Stimulated activated CD4-positive, alpha-beta T cell treated with anti-CD3 and anti-CD28 coated beads, TNF-alpha, amount 100 ng/mL, for 24 hours (primary cell): Measurements from ENCODE around the gene NRARP.
"Not testable (repeated sequence)": the region's sequence is repeated elsewhere in the genome, so short reads cannot be mapped to it uniquely, and the experiment has no call there.

ENCODE experiments used
- DNase-seq, 3 experiments: peaks; one replicate each; pipeline ENCODE4 v3.0.0-alpha.2; 2020; ENCODE audit warnings: low read depth in 3 of 3

Gene NRARP

GRCh38 chr9:137302118-137302448 lies at the start of gene NRARP:
NRARP (minus strand) TSS chr9:137302271; CDS start chr9:137301928, 343 bp downstream.
- peak; percentile 79 to 89 (median 83) for DNase-seq

GRCh38 chr9:137350696-137351584 lies 48.9 kb upstream of the NRARP start:
- DNase-seq = no peak

DNA sequence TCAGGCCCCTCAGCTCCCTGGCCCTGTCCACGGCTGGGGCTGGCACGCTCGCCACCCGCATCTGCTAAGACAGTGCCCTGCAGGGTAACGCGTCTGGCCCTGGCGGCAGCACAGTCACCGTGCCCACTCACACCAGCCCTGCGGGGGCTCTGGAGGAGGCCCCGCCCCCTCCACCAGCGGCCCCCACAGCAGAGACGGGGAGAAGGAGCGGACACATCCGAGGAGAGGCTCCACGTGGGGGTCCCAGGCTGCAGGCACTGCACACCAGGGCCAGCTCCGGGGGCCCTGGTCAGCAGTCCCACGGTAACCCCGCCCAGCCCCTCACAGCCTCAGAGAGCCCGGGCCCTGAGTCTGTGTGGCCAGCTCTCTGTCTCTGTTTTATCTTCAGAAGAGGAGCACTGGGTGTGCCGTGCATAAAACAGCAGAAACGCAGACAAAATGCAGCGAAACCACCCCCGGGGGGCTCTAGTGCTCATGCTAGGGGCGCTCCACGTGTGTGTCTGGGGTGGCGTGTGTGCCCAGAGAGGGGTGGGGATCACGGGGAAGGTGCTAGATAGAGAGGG lies 47.5 kb upstream of the NRARP start:
- DNase-seq = no peak

GRCh38 chr9:137348769-137349470 lies 46.8 kb upstream of the NRARP start:
- DNase-seq = no peak

DNA sequence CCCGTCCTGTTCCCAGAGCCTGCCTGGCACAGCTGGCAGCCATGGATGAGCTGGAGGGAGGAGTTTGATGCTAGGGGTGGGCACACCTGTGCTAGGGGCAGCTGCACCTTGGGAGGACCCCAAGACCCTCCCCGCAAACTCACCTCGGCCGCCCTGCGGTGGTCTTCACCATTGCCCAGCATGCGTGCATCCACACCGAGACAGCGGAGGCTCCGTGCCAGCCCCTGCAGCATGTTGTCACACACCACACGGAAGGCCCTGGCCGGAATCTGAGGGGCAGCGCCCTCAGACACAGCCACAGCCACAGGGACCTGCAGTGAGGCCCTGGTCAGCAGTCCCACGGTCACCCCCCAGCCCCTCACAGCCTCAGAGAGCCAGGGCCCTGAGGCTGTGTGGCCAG lies 45.9 kb upstream of the NRARP start:
- no peak for DNase-seq

GRCh38 chr9:137342482-137342881 lies 40.4 kb upstream of the NRARP start:
- DNase-seq = no peak

DNA sequence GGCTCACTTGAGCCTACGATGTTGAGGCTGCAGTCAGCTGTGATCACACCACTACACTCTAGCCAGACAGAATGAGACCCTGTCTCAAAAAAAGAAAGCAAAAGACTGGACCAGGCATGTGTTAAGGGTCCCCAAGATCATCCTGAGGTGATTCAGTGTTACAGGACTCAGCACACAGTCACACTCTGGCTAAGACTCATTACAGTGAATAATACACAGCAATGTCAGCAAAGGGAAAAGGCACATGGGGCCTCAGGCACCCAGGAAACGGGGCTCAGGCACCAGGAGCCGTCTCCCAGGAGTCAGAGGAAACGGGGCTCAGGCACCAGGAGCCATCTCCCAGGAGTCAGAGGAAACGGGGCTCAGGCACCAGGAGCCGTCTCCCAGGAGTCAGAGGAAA lies 39.2 kb upstream of the NRARP start:
- no peak for DNase-seq

GRCh38 chr9:137339908-137340462 lies 37.9 kb upstream of the NRARP start:
- DNase-seq = not testable (repeated sequence)

- DNase-seq = no peak
Measured at GRCh38 chr9:137339045-137339907, 37.2 kb upstream of the NRARP start.

- DNase-seq = no peak
Measured at GRCh38 chr9:137336735-137337134, 34.7 kb upstream of the NRARP start.

- no peak for DNase-seq
Measured at GRCh38 chr9:137333016-137333671, 31.1 kb upstream of the NRARP start.

DNA sequence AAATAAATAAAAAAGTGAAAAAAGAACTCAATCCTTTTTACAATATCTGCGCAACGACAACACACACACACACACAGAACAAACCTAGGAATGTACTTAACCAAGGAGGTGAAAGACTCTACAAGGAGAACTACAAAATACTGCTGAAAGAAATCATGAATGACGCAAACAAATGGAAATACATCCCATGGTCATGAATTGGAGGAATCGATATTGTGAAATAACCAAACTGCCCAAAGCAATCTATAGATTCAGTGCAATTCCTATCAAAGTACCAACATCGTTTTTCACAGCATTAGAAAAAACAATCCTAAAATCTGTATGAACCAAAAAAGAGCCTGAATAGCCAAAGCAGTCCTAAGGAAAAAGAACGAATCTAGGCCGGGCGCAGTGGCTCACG lies 29.9 kb upstream of the NRARP start:
- no peak for DNase-seq

DNA sequence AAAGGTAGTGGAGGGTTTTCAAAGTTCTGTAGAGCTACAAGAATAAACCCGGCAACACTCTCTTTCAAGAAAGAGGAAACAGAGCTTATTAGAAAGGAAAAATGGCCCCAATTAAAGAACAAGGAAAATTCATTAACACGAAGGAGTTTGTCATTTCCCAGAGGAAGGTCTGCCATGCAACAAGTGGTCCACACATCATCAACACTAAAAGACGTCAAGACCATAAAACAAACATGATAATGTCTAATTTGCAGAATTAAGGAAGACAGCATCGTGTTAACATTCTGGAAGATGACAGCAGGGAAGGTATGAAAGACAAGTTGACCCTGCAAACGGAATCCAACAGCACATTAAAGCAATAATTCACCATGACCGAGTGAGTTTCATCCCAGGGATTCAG lies 28.6 kb upstream of the NRARP start:
- DNase-seq = no peak

GRCh38 chr9:137329590-137329989 lies 27.5 kb upstream of the NRARP start:
- DNase-seq = not testable (repeated sequence)

- DNase-seq = not testable (repeated sequence)
Measured at GRCh38 chr9:137327641-137328550, 25.8 kb upstream of the NRARP start.

DNA sequence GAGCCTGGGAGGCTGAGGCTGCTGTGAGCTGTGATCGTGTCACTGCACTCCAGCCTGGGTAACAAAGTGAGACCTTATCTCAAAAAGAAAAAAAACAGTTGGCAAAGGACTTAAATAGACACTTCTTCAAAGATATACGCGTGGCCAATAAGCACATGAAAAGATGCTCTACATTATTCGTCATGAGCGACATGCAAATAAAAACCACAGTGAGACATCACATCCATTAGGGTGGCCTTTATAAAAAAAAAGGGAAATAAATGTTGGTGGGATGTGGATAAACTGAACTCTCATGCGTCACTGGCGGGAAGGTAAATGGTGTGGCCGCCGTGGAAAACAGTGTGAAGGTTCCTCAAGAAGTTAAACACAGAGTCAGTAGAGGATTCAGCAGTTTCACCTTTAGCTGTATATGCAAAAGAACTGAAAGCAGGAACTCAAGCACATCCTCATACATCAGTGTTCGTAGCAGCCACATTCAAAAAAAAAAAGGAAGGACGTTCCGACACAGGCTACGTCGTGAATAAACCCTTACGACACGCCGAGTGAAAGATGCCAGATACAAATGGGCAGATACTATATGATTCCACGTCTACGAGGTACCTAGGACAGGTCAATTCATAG lies 24.5 kb upstream of the NRARP start:
- DNase-seq = no peak

GRCh38 chr9:137325799-137326198 lies 23.7 kb upstream of the NRARP start:
- no peak for DNase-seq

DNA sequence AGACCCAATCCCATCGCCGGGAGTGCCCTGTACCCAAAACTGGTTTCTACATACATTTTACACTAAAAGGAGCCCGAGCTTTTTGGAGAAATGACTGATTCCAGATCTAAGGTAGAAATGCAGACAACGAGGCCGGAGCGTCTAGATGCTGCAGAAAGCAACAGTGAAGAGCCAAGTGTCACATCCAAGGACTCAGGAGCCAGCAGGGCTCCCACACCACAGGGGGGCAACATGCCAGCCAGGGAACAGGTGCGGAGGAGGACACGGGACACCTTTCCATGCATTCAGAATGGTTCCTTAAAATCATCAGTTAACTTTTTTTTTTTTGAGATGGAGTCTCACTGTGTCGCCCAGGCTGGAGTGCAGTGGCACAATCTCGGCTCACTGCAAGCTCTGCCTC lies 23.1 kb upstream of the NRARP start:
- no peak for DNase-seq

DNA sequence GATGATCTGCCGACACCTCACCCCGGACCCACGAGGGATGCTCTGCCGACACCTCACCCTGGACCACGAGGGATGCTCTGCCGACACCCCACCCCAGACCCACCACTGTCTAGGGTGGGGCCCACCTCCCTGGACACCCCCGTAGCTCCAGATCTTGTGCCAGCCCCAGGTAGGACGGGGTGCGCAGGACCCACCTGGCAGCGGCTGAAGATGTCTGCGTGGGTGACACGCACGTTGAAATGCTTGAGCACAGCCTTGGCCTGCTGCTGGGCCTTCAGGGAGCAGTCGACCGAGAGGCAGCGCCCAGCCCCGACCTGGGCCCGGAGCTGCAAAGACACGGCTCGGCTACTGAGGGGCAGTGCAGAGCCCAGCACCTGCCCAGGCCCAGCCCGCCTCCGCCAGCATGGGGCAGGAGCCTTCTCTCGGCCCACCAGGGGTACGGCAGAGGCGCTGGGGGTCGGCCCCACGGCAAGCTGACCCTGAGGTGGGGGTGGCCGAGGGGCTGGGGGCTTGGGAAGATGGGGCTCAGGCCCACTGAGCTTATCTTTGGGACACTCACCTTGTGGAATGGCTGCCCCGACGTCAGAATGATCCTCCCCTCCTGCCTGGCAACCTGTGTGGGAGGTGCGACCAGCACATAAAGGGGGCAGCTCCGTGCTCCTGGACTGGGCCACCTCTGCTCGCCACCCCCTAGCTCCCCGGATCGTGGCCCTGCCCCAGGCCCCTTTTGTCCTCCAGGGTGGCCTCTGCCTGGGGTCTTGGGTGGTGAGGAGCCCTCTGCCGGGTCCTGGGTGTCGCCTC lies 21.7 kb upstream of the NRARP start:
- DNase-seq = no peak
